ENCODE results near the gene FUT9.

DNA sequence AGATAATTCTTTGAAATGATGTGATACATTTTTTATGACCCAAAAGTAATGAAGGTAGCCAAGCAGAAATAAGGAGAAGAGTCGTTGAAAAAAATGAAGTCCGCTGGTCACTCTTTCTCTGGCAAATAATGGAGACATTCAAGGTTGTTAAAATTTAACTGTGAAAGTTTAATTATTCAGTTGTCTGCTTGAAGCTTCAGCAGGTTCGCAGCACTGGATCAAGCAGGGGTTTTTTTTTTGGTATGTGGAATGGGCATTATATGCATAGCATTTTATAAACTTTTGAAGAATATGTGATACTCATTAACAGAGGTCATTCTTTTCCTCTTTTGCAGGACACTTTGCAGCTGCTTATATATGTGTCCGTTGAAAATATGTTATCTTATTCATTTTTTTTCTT is 21.6 kb upstream of the FUT9 start:
- TF ChIP-seq, protein P1, sequence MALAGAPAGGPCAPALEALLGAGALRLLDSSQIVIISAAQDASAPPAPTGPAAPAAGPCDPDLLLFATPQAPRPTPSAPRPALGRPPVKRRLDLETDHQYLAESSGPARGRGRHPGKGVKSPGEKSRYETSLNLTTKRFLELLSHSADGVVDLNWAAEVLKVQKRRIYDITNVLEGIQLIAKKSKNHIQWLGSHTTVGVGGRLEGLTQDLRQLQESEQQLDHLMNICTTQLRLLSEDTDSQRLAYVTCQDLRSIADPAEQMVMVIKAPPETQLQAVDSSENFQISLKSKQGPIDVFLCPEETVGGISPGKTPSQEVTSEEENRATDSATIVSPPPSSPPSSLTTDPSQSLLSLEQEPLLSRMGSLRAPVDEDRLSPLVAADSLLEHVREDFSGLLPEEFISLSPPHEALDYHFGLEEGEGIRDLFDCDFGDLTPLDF (CRISPR knock-in tag; IDR thresholded peaks at IDR 0.05): no peak
- TF ChIP-seq, protein P2, sequence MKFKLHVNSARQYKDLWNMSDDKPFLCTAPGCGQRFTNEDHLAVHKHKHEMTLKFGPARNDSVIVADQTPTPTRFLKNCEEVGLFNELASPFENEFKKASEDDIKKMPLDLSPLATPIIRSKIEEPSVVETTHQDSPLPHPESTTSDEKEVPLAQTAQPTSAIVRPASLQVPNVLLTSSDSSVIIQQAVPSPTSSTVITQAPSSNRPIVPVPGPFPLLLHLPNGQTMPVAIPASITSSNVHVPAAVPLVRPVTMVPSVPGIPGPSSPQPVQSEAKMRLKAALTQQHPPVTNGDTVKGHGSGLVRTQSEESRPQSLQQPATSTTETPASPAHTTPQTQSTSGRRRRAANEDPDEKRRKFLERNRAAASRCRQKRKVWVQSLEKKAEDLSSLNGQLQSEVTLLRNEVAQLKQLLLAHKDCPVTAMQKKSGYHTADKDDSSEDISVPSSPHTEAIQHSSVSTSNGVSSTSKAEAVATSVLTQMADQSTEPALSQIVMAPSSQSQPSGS (CRISPR knock-in tag; IDR thresholded peaks at IDR 0.05; ENCODE audit: borderline replicate concordance, low read depth): no peak
- TF ChIP-seq NR1H2 (CRISPR knock-in tag; IDR thresholded peaks at IDR 0.05) (no peak), FOXP4 (CRISPR knock-in tag; IDR thresholded peaks at IDR 0.05) (no peak), CREM (CRISPR knock-in tag; IDR thresholded peaks at IDR 0.05) (no peak)
- TF ChIP-seq, protein P3, sequence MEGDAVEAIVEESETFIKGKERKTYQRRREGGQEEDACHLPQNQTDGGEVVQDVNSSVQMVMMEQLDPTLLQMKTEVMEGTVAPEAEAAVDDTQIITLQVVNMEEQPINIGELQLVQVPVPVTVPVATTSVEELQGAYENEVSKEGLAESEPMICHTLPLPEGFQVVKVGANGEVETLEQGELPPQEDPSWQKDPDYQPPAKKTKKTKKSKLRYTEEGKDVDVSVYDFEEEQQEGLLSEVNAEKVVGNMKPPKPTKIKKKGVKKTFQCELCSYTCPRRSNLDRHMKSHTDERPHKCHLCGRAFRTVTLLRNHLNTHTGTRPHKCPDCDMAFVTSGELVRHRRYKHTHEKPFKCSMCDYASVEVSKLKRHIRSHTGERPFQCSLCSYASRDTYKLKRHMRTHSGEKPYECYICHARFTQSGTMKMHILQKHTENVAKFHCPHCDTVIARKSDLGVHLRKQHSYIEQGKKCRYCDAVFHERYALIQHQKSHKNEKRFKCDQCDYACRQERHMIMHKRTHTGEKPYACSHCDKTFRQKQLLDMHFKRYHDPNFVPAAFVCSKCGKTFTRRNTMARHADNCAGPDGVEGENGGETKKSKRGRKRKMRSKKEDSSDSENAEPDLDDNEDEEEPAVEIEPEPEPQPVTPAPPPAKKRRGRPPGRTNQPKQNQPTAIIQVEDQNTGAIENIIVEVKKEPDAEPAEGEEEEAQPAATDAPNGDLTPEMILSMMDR (IDR thresholded peaks at IDR 0.05): no peak
- TF ChIP-seq, protein P4, sequence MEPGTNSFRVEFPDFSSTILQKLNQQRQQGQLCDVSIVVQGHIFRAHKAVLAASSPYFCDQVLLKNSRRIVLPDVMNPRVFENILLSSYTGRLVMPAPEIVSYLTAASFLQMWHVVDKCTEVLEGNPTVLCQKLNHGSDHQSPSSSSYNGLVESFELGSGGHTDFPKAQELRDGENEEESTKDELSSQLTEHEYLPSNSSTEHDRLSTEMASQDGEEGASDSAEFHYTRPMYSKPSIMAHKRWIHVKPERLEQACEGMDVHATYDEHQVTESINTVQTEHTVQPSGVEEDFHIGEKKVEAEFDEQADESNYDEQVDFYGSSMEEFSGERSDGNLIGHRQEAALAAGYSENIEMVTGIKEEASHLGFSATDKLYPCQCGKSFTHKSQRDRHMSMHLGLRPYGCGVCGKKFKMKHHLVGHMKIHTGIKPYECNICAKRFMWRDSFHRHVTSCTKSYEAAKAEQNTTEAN (CRISPR knock-in tag; IDR thresholded peaks at IDR 0.05): no peak
- TF ChIP-seq, protein P5, sequence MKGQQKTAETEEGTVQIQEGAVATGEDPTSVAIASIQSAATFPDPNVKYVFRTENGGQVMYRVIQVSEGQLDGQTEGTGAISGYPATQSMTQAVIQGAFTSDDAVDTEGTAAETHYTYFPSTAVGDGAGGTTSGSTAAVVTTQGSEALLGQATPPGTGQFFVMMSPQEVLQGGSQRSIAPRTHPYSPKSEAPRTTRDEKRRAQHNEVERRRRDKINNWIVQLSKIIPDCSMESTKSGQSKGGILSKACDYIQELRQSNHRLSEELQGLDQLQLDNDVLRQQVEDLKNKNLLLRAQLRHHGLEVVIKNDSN (CRISPR knock-in tag; IDR thresholded peaks at IDR 0.05): no peak
